ENCODE data around the gene CSF2.
"Not testable (repeated sequence)": the region's sequence is repeated elsewhere in the genome, so short reads cannot be mapped to it uniquely, and the experiment has no call there.

The CSF2 gene

DNA sequence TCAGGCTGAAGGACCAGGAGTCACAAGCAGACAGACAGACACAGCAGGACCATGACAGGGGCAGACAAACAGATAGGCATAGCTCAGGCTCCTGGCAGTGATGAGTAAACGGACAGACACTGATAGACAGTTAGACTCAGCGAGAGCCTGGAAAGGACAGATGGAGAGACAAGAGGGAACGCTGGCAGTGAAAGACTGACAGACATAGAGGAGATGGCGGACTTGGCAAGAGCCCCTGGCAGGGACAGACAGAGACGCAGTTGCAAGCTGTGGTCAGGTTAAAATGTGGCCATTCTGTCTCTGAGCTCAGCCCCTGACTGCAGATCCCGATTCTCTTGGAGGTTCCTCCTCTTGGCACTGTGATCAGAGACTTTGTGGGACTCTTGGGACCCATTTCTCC is 13.6 kb downstream of the CSF2 start:
- no peak for DNase-seq (ENCODE audit: low read depth)

DNA sequence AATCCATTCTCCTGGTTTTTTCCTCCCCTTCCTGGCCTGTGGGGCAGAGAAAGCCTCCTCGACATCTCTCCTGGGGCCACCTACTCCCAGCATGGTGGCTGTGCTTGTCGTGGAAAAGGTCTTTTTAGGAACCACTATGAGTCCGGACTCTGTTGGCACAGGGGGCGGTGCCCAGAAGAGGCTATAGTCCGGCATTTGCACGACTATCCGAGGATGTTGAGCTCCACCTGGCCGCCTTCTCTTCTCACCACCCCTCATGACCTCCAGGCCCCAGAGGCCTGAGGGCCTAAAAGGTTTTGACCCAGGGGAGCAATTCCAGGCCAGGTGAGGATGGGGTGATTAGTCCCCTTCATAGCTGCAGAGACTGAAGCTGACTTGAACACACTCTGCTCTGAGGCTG is 14.1 kb downstream of the CSF2 start:
- no peak for DNase-seq (ENCODE audit: low read depth)

DNA sequence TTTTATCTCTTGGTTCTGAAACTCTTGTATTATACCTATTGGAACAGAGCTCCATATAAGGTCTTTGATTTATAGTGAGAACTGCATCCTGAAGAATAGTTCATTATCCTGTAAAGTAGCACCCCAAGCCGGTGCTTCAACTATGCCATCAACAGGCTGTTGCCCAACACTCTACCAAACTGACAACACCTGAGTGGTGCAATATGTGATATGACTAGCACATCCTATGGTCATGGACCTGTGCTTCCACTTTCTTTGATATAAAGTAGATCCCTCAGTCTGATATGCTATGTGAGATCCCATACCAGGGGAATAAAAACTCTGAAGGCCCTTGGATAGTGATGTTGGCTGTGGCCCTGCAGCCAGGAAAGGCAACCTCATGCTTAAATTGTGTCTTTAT is 15.8 kb downstream of the CSF2 start:
- no peak for DNase-seq (ENCODE audit: low read depth)

DNA sequence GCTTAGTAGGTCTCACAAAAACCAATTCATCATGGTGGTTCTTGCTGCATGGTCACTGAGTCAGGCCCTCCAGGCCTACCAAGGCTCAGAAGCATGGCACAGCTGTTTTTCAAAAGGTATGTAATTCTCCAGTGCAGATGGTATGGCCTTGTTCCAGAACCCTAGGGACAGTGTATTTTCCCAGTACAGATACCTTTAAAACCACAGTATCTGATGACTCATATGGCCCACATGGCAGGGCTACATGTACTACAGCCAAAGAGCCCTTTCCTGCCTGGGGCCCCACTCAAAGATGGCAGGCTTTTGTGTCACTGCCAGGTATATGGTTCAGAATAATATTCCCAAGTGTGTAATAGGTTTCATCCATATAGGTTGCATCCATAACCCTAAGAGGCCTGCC is 16.5 kb downstream of the CSF2 start:
- no peak for DNase-seq (ENCODE audit: low read depth)

DNA sequence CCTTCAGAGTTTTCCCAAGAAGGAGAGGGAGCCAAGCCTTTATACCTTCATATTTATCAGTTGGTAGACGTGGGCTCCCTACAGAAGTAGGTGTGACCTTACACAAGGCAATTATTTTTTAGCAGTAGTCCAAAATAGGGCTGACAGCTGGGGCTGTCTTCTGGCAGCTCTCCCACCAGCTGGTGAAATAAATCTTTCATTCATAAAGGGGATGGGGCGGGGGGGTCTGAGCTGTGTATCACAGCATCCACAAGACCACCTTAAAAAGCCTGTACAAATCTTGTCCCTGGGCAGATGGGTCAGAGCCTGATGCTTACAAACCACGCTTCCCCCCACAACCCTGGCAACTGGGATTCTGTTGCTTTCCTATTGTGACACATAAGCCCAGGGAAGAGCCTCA is 19.7 kb downstream of the CSF2 start:
- DNase-seq (ENCODE audit: low read depth) = no peak

DNA sequence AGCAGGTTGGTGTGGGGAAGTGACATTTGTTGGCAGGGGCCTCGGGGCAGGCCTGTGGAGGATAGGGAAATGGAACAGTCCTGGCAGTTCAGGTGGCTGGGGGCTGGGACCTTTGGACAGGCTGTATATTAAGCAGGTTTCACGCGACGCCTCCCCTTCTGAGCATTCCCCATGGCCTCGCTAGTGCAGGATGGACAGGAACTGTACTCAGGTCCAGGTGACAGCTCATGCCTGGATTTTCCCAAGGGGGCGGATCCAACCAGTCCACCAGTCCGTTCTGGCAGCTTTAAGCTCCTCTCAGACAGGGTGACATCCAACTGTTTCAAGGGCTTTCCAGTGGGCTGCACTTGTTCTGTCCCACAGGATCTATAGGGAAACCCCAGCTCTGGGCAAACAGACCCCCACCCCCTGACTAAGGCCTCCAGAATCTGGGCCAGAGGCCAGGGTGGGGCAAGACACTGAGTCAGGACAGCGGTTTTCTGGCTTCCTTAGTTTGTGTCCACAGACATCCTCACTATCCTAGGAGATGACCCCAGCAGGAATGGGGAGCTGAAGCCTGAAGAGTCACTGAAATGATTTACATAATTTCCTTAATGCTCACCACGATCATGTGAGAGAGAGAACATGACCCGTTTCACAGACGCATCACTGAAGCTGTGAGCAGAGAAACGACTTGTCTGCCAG is 20.9 kb downstream of the CSF2 start:
- no peak for DNase-seq (ENCODE audit: low read depth)

DNA sequence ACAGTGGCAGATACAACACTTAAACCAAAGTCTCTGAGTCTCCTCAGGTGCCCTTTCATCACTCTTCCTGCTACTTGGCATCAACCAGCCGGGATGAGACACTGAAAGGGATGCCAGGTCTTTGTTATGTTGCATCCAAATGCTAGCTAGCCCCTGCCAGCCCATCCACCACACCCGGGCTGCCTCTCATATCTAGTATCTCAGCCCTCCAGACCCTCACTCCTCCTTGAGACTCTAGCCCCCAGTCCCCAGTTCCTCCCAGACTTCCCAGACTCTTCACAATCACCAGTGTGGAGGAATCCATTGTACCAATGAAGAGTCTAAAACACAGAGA is 21.5 kb downstream of the CSF2 start:
- DNase-seq (ENCODE audit: low read depth) = no peak

DNA sequence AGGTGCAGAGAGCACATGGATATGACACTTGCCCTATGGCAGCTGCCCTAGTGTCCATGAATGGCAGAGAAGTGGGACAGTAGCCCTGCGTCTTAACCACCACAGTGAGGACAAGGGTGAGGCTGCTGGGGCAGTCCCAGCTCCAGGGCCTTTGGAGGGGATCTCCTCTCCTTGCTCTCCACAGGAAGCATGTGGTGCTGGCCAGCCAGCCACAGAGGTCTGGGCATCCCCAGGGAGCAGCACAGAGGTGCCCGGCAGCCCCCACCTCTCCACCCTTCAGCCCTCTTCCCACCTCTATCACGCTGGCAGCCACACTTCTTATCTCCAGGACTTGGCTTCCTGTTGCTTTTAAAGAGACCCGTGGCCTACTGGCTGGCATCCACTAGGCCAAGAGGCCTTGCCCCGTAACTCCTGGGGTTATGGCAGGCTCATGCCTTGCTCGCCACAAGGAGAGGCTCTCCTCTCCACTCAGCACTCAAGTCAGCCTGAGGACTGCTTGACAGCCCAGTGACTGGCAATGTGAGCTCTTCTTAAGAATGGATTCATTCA is 21.9 kb downstream of the CSF2 start:
- no peak for DNase-seq (ENCODE audit: low read depth)

DNA sequence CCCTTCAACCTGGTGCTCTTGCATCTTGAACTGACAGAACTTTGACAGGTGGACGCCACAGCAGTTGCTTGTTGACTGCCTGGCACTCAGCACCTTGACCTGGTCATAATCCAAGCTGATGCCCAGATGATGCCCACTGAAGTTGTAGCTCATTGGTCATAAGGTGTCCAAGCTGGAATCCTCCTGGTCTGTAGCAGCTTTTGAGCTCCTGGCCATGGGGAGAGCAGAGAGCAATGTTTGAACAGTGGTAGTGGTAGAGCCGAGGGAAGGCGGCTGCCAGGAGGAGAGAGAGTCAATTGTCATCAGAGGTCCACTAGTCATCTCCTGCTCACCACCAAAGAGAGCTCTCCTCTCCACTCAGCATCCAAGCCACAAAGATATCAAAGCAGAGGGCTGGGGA is 23.3 kb downstream of the CSF2 start:
- DNase-seq (ENCODE audit: low read depth) = no peak

DNA sequence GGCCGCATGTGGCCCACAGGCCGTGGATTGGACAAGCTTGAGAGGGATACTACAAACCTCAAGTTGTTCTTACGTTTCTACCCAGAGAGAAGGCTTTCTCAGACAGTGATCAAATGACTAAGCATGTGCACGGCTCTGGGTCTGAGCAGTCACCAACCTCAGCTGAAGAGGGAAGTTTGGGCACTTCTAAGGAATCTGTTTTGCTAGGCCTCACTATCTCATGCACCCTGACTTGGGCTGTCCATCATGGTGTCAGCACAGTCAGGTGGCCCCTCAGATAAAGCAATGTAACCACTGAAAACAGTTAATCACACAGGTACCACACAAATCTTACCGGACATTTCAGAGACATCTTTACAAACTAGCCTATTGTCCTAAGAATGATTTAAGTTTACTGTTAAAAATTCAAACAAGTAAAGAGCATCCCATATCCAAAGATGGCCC is 24.6 kb downstream of the CSF2 start:
- no peak for DNase-seq (ENCODE audit: low read depth)

DNA sequence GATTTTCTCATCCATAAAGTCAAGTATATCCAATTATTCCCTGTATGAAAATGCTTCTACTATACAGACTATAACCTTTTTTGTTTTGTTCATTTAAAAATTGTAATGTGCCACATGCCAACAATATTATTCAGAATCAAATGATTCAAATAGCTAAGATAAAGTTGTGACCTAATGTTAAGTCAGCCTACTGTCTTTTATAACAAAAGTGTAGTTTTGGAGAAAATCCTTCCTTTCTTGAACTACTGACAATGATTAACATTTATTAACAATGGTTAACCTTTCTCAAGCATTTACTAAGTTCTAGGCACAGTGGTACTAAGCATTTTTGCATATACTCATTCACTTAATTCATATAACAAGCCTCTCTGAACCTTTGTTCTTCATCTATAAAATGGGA is 25.0 kb downstream of the CSF2 start:
- no peak for DNase-seq (ENCODE audit: low read depth)

DNA sequence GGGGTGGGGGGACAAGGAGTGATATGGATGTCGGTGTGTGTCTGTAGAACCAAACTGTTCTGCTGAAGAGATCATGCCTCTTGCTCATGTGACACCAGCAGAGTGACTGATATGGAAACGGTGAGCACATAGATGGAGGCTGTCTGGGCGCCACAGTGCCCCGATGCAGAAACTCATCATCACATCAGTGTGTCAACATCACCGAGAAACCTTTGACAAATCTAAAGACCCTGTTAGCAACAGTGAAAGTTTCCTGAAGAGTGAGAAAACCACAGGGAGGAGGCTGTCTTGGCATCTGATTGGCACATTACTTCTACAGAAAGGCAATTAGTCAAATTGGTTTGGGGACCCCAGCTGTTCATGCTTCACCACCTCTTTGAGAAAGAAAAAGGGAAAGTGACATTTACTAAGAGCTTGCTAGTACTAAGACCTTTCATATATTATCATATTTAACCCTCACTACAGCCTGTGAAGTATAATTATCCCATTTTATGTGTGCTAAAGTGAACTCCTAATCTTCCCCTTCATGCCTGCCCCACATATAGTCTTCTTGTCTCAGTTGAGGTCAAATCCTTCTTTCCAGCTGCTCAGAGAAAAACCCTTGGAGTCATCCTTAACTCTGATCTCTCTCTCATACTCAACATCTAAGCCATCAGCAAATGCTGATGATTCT is 25.6 kb downstream of the CSF2 start:
- DNase-seq (ENCODE audit: low read depth) = peak; percentile 64

DNA sequence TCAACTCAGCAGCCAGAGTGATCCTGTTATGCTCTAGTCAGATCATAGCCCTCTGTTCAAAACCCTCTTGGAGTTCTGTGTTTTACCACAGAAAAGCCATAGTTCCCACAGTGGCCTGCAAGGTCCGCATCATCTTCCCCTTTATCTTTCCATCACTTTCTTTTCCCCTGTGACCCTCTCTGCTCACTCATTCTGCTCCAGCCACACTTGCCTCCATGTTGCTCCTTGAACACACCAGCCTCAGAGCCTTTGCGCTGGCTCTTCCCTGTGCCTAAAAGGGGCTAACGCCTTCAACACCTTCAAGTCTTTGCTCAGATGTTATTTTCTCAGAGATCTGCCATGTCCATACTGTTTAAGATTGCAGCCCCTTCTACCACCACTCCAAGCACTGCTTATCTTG is 26.3 kb downstream of the CSF2 start:
- no peak for DNase-seq (ENCODE audit: low read depth)

DNA sequence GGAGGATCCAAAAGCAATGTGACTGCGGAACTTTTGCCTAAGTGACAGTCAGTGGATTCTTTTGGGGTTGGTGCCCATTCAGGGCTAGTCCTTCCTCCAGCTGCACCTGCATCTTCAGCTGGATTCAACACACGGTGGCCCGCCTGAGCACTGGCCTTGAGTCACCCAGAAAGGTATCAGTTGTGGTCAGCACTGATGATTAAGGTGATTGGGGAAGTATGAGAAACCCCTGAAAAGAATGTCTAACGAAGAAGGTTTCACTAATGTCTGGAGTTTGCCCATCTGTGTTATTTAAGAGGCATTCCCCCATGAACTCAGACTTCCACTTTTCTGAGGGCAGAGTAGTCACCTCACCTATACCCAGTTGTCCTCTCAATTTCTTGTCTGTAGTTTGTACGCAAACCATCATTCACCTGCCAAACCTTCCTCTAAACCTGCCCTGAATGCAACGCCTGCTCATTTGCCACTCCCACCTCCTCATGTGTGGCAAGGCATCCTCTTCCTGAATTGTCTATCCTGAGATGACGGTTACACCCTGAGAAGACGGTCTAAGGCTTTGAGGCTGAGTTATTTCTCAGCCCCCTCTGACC is 27.2 kb downstream of the CSF2 start:
- no peak for DNase-seq (ENCODE audit: low read depth)

DNA sequence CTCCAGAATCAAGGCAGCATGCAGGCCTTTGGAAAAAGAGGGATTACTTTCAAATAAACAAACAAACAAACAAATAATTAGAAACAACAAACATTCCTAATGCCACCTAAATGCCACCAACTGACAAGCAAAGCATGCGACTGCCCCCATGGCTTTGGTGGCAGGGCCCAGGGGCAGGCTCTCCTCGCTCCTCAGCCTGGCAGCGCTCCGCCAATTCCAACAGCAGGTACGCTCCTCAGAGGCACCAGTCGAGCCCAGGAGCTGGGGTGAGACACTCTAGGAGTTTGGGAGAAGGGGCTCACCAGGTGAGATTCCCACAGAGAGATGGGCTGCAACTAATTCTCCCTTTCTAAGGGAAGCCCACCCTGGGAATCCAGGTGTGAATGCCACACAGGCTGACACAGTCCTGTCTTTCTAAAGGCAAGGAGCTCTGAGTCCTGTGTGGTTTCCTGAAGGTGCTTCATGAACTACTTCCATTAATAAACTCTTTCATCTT is 27.8 kb downstream of the CSF2 start:
- no peak for DNase-seq (ENCODE audit: low read depth)

DNA sequence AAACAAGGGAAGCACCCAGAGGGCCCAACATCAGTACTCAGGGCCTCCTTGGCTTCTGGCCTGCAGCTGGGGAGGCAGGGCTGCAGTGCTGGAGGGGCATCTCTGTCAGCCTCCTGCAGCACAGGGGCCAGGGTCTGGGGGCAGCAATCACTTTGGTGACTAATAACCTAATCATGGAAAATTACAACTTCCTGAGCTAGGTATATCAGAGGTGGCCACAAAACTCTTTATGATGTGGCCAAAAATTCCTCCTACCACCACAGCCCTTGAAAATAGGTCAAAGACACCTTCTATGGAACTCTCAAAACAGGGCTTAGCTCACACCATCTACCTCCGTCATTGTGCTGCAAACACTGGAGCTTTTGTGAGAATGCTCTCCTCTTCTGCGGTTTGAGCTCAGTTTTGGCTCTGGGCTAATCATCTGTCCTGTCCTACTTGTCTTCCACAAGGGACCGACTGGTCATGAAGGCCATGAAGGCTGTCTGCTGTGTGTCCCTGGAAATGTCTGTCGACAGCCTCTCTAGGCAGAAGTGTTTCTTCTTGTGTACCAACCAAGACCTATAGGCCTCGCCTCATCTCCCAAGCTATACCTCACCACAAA is 28.6 kb downstream of the CSF2 start:
- DNase-seq (ENCODE audit: low read depth) = no peak

DNA sequence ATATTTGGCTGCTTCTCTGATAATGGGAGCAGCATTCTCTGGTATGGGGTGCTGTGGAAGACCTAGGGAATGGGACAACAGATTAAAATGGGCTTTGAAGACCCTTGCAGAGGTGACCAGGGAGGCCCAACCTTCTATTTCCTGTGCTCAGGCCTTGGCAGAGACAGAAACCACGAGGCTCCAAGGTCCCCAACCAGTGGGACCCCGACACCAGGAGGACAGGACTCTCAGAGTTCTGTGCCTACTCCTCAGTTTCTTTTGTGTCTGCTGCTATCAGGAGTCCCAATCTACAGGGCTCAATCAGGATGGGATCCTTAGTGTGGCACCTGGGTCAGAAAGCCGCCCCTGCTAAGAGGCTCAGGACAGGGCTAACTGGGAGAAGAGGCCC is 29.3 kb downstream of the CSF2 start:
- DNase-seq (ENCODE audit: low read depth) = no peak

DNA sequence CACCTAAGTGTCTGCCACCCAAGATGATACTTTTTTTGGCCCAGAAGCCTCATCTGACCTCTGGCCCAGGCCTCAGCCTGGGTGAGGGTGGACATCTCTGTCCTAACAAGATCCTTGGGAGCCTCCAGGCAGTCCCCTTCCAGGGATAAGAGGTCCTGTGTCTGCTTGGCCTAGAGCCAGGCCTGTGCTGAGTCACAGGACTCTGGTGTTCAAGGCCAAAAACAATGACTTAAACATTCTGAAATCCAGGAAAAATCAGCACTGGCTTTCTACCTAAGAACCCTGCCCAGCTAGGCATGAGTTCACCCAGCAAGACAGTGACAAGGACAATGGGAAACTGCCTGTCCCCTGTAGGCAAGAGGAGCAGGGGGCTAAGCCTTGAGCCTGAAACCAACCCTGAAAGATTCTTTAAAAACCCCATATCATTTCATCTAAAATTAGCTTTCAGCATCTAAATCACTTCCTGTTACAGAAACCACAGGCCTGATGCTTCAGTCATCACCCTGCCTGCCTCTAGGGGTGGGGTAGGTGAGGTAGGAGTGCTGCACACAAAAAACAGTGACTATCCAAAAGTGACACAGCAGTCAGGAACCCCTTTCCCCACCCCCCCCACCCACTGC is 29.9 kb downstream of the CSF2 start:
- peak; percentile 69 for DNase-seq (ENCODE audit: low read depth)

DNA sequence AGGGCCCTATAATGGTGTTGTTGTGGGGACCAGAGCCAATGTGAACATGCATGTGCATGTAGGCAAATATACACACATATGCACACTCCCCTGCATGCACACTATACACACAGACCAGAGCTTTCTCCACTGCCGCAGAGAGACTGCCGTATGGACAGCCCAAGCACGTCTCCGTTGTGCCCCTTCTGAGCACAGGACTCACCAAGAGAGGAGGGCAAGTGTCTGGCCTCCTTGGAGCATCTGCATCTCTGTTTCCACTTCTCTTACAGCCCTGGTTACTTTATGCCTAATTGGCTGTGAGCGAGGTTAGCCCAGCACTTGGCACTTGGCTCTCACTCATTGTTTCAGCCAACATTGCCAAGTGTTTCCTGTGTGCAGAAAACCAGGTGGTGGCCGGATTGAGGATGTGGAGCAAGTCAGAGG is 30.4 kb downstream of the CSF2 start:
- no peak for DNase-seq (ENCODE audit: low read depth)

DNA sequence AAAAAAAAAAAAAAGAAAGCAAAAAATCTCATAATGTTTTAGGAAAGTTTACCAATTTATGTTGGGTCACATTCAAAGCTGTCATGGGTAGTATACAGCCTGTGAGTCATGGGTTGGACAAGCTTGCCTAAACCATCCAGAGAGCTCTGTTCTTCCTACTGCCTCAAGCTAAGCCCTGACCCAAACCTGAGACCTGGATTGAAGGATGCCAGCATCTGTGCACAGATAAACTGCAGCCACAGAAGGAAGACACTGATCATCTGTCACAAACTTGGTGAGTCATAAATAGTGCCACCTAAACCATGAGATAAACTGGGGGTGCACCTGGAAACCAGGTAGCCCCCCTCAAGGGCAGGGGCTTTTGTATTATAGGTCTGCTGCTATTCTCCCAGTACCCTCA is 31.0 kb downstream of the CSF2 start:
- no peak for DNase-seq (ENCODE audit: low read depth)

DNA sequence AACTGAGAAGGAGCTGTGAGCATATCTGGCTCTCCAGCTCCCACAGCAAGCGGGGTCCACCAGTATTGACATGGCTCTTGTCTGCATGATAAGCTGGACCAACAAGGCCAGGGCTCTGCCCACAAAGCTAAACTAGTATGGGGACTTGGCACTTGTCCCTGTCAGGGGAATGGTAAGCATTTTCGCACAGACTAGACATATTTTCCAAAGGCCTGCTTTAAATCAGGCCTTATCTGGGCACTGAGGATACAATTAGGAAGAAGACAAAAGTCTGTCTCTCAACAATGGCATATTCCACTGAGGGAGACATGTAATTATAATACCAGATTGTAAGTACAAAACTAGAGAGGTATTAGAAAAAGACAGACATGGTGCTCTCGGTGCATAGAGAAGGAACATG is 32.1 kb downstream of the CSF2 start:
- DNase-seq (ENCODE audit: low read depth) = no peak

DNA sequence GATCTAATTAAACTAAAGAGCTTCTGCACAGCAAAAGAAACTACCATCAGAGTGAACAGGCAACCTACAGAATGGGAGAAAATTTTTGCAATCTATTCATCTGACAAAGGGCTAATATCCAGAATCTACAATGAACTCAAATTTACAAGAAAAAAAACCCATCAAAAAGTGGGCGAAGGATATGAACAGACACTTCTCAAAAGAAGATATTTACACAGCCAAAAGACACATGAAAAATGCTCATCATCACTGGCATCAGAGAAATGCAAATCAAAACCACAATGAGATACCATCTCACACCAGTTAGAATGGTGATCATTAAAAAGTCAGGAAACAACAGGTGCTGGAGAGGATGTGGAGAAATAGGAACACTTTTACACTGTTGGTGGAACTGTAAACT is 34.9 kb downstream of the CSF2 start:
- DNase-seq (ENCODE audit: low read depth) = not testable (repeated sequence)
